H1 (cell line): ENCODE results near the gene PPP2R2C. TPM values are rescaled to one million over a fixed set of nuclear protein-coding genes. Genes with fewer than 3 reads are reported as not detected.

ENCODE experiments used
- CTCF ChIA-PET: fragments of 300-600 bp; sonication (Branson Sonifier 250); formaldehyde crosslinking; loops from one replicate; lab custom pipeline; 2021; ENCODE audit not compliant: partially characterized antibody; lab: Charles Lee
- POLR2A ChIA-PET: fragments of 300-600 bp; sonication (Branson Sonifier 250); formaldehyde crosslinking; loops from one replicate; lab custom pipeline; 2021; ENCODE audit warnings: inconsistent platforms; ENCODE audit not compliant: partially characterized antibody; lab: Charles Lee
- DNase-seq, 2 experiments: peaks; one replicate each; pipeline versions ENCODE4 v3.0.0 to v3.0.0-alpha.2; 2010 to 2022; ENCODE audit warnings: low spot score in 2 of 2, low read depth in 1 of 2, mixed read lengths in 1 of 2
- FAIRE-seq: peaks from 2 replicates; lab custom pipeline; 2011; peaks lifted over from hg19 to GRCh38; lab: Jason Lieb, UNC
- H2AFZ ChIP-seq: 2 replicates; pipeline ENCODE4 v1.8.1; 2012; ENCODE audit warnings: low read length, inconsistent platforms
- H2AK5ac ChIP-seq: 2 replicates; pipeline ENCODE4 v1.6.1; 2013; ENCODE audit warnings: low read depth, low read length
- H2BK120ac ChIP-seq: replicated peaks from 2 replicates; pipeline ENCODE3; 2013; ENCODE audit warnings: low read depth, low read length, inconsistent platforms
- H2BK12ac ChIP-seq: 2 replicates; pipeline ENCODE4 v1.6.1; 2013; ENCODE audit warnings: low read depth, low read length
- H2BK15ac ChIP-seq: 2 replicates; pipeline ENCODE4 v1.6.1; 2013; ENCODE audit warnings: low read length
- H2BK20ac ChIP-seq: 2 replicates; pipeline ENCODE4 v1.6.1; 2013; ENCODE audit warnings: low read length
- H2BK5ac ChIP-seq: 2 replicates; pipeline ENCODE4 v1.6.1; 2013; ENCODE audit warnings: low read depth, low read length
- H3K14ac ChIP-seq: 2 replicates; pipeline ENCODE4 v1.6.1; 2013; ENCODE audit warnings: inconsistent platforms; ENCODE audit not compliant: insufficient read length
- H3K18ac ChIP-seq: 2 replicates; pipeline ENCODE4 v1.6.1; 2013; ENCODE audit warnings: low read length; ENCODE audit errors: extremely low read depth
- H3K23ac ChIP-seq: 2 replicates; pipeline ENCODE4 v1.6.1; 2013; ENCODE audit warnings: inconsistent platforms; ENCODE audit not compliant: insufficient read length
- H3K23me2 ChIP-seq: 2 replicates; pipeline ENCODE4 v1.6.1; 2013; ENCODE audit warnings: low read depth, low read length
- H3K27ac ChIP-seq: 2 replicates; pipeline ENCODE4 v1.6.1; 2011; ENCODE audit warnings: low read depth, low read length, inconsistent platforms
- H3K27me3 ChIP-seq, 4 experiments: replicated peaks in 1 of 4; 1 replicate in 1 of 4; 2 replicates in 3 of 4; pipeline versions ENCODE4 v1.6.1 to v1.8.1; 2011 to 2013; ENCODE audit warnings: low read length in 3 of 4, mild to moderate bottlenecking in 3 of 4, inconsistent platforms in 2 of 4, mixed read lengths in 2 of 4, moderate library complexity in 1 of 4; ENCODE audit not compliant: control insufficient read depth in 3 of 4, insufficient read depth in 3 of 4; ENCODE audit errors: extremely low read depth in 1 of 4
- H3K36me3 ChIP-seq, 4 experiments: 2 replicates each; pipeline versions ENCODE4 v1.6.1 to v1.8.1; 2011 to 2013; ENCODE audit warnings: mild to moderate bottlenecking in 4 of 4, low read length in 3 of 4, moderate library complexity in 2 of 4, control low read depth in 1 of 4, inconsistent platforms in 1 of 4; ENCODE audit not compliant: insufficient read depth in 4 of 4, control insufficient read depth in 2 of 4
- H3K4ac ChIP-seq: replicated peaks from 2 replicates; pipeline ENCODE3; 2013; ENCODE audit warnings: low read length, low read depth, mixed read lengths, inconsistent platforms; ENCODE audit not compliant: insufficient read length
- H3K4me1 ChIP-seq, 4 experiments: replicated peaks in 1 of 4; 1 replicate in 1 of 4; 2 replicates in 3 of 4; pipeline versions ENCODE4 v1.6.1 to v1.8.1; 2011 to 2013; ENCODE audit warnings: low read length in 3 of 4, inconsistent platforms in 2 of 4, mixed read lengths in 1 of 4; ENCODE audit not compliant: insufficient read depth in 4 of 4, control insufficient read depth in 3 of 4
- H3K4me2 ChIP-seq, 2 experiments: 2 replicates each; pipeline versions ENCODE4 v1.6.1 to v1.8.1; 2011 to 2013; ENCODE audit warnings: low read depth in 2 of 2, low read length in 2 of 2, control low read depth in 1 of 2, inconsistent platforms in 1 of 2, mild to moderate bottlenecking in 1 of 2; ENCODE audit not compliant: insufficient read depth in 1 of 2
- H3K4me3 ChIP-seq, 4 experiments: fragments of 200-600, 300-600 bp in 1 of 4; sonication (generic), shearing (Covaris generic), sonication (Bioruptor Twin) in 1 of 4; 2 replicates each; pipeline versions ENCODE4 v1.5.1 to v1.8.1; 2011 to 2016; ENCODE audit warnings: low read length in 4 of 4, low read depth in 3 of 4, control low read depth in 2 of 4, inconsistent platforms in 2 of 4, mild to moderate bottlenecking in 2 of 4, mixed read lengths in 1 of 4, moderate library complexity in 1 of 4; ENCODE audit not compliant: insufficient read depth in 2 of 4; ENCODE audit errors: extremely low read depth in 1 of 4
- H3K56ac ChIP-seq: replicated peaks from 2 replicates; pipeline ENCODE3; 2013; ENCODE audit warnings: low read depth, mild to moderate bottlenecking, mixed read lengths, low read length, inconsistent platforms; ENCODE audit not compliant: insufficient read length
- H3K79me1 ChIP-seq: 2 replicates; pipeline ENCODE4 v1.6.1; 2013; ENCODE audit warnings: low read depth, low read length, control low read depth
- H3K79me2 ChIP-seq, 2 experiments: 2 replicates each; pipeline versions ENCODE4 v1.6.1 to v1.8.1; 2012 to 2013; ENCODE audit warnings: low read length in 2 of 2, mild to moderate bottlenecking in 2 of 2, inconsistent platforms in 1 of 2; ENCODE audit not compliant: insufficient read depth in 2 of 2, control insufficient read depth in 1 of 2
- H3K9ac ChIP-seq, 4 experiments: replicated peaks in 1 of 4; 1 replicate in 1 of 4; 2 replicates in 3 of 4; pipeline versions ENCODE4 v1.6.1 to v1.8.1; 2011 to 2013; ENCODE audit warnings: low read depth in 3 of 4, low read length in 3 of 4, control low read depth in 2 of 4, mild to moderate bottlenecking in 2 of 4, moderate library complexity in 2 of 4, inconsistent platforms in 1 of 4; ENCODE audit errors: extremely low read depth in 1 of 4
- H3K9me3 ChIP-seq, 2 experiments: 2 replicates each; pipeline versions ENCODE4 v1.6.1 to v1.8.1; 2012 to 2013; ENCODE audit warnings: mild to moderate bottlenecking in 2 of 2, moderate library complexity in 2 of 2, control low read depth in 1 of 2, inconsistent platforms in 1 of 2, low read depth in 1 of 2, low read length in 1 of 2, mixed read lengths in 1 of 2; ENCODE audit not compliant: insufficient read depth in 2 of 2
- H4K20me1 ChIP-seq, 2 experiments: replicated peaks in 1 of 2; 2 replicates each; pipeline versions ENCODE3 to v1.8.1; 2011 to 2013; ENCODE audit warnings: inconsistent platforms in 2 of 2, low read length in 2 of 2, mild to moderate bottlenecking in 1 of 2; ENCODE audit not compliant: insufficient read depth in 2 of 2, control insufficient read depth in 1 of 2
- H4K5ac ChIP-seq: 2 replicates; pipeline ENCODE4 v1.6.1; 2013; ENCODE audit warnings: low read length, low read depth, mixed read lengths, inconsistent platforms; ENCODE audit not compliant: insufficient read length
- H4K8ac ChIP-seq: 2 replicates; pipeline ENCODE4 v1.8.0; 2013; ENCODE audit warnings: mild to moderate bottlenecking, moderate library complexity, low read length, inconsistent platforms; ENCODE audit not compliant: insufficient read depth; ENCODE audit errors: extremely low read depth
- H4K91ac ChIP-seq: replicated peaks from 2 replicates; pipeline ENCODE3; 2013; ENCODE audit warnings: low read length, mixed read lengths, inconsistent platforms; ENCODE audit not compliant: insufficient read length
- CBX8 ChIP-seq: fragments of 300-800, 300-1000 bp; sonication (generic); IDR thresholded peaks from 2 replicates; pipeline ENCODE4 v1.7.1; 2016; ENCODE audit warnings: low read depth, low read length, borderline replicate concordance
- RFX5 ChIP-seq: IDR thresholded peaks from 2 replicates; pipeline ENCODE4 v1.6.1; 2011; ENCODE audit warnings: low read depth, low read length, improper control_type of control experiment, borderline replicate concordance
- WGBS, 2 experiments: shearing (Covaris generic) in 1 of 2; methylation state at CpG; one replicate each; pipeline versions ENCODE4 v1.1.6 to v1.1.7; 2013 to 2015; ENCODE audit warnings: low lambda C conversion rate in 2 of 2, mixed read lengths in 2 of 2, inconsistent platforms in 1 of 2, low coverage in 1 of 2, missing lambda C conversion rate in 1 of 2; ENCODE audit not compliant: insufficient replicate concordance in 2 of 2, insufficient coverage in 1 of 2, insufficient read length in 1 of 2; ENCODE audit errors: extremely low coverage in 1 of 2, missing lambda C conversion rate in 1 of 2; 5-methylcytosine and 5-hydroxymethylcytosine counted together
- polyA plus RNA-seq, 7 experiments: library from polyadenylated mRNA; depleted of rRNA in 3 of 7; stranded (reverse) in 5 of 7; unstranded in 2 of 7; fragments of >200 nt in 5 of 7; fragments of 200-250 nt in 2 of 7; gene quantifications; 1 replicate in 5 of 7; 2 replicates in 1 of 7; 4 replicates in 1 of 7; pipeline versions ENCODE4 v1.2.1 to v1.2.3, GENCODE V29; 2011 to 2013; ENCODE audit warnings: missing spikeins in 2 of 7, mixed read lengths in 2 of 7
- total RNA-seq: library from RNA; stranded (reverse); fragmentation: NEBNext Ultra II Directional; extraction: Animal tissue kit (Norgen Biotek cat#: 25700); gene quantifications from 2 replicates; pipeline ENCODE4 v1.2.1, GENCODE V29; 2021

Gene PPP2R2C
- total and polyA plus RNA-seq, 2 of the 8 experiments (the other 6 are each of a cell fraction or from before 2014, with no cell fraction given) = 6.4 TPM

GRCh38 chr4:6338951-6339817, 133.2 kb downstream of the PPP2R2C start:
- no peaks in the 10 kb centered on the region for H3K36me3 ChIP-seq
- no peak overlapping the region for H2BK20ac ChIP-seq
- H3K4me3 ChIP-seq = no peak overlapping the region
- ChIA-PET POLR2A (no interaction called here), CTCF (interaction anchor here (1.0 to 12.2 kb wide), 7 partner anchors 10 to 185 kb away, joined by 3 to 175 read pairs (median 4); no protein-coding TSS in a partner anchor)
- H4K91ac ChIP-seq = no peak overlapping the region
- H3K27me3 ChIP-seq = no peaks in the 10 kb centered on the region
- no peak overlapping the region for H2BK120ac ChIP-seq
- H4K20me1 ChIP-seq = no peaks in the 10 kb centered on the region
- H3K23ac ChIP-seq = no peak overlapping the region
- no peak overlapping the region for H2BK12ac ChIP-seq
- no peak for TF ChIP-seq RFX5
- TF ChIP-seq CBX8 = no peak
- DNase-seq (no peak), FAIRE-seq (no peak)
- no peak overlapping the region for H2BK5ac ChIP-seq
- H3K18ac ChIP-seq = no peak overlapping the region; the same call in 1 of the 2 replicates
- H3K9me3 ChIP-seq = peaks cover 4 to 7% of the 10 kb centered on the region in 2 experiments; a peak in 3 of 4 replicates
- H3K79me1 ChIP-seq = no peaks in the 10 kb centered on the region
- H2BK15ac ChIP-seq = no peak overlapping the region
- H3K23me2 ChIP-seq = no peaks in the 10 kb centered on the region
- H3K79me2 ChIP-seq = no peaks in the 10 kb centered on the region
- peaks cover 0 to 14% (median 4%) of the 10 kb centered on the region in 4 experiments; a peak in 5 of 7 replicates for H3K4me1 ChIP-seq
- H3K4me2 ChIP-seq = no peak overlapping the region
- no peak overlapping the region for H2AFZ ChIP-seq
- H3K27ac ChIP-seq = no peak overlapping the region
- peak overlapping the region; percentile 3; the same call in 1 of the 2 replicates for H4K8ac ChIP-seq
- no peak overlapping the region for H3K4ac ChIP-seq
- H4K5ac ChIP-seq = no peak overlapping the region
- no peak overlapping the region for H2AK5ac ChIP-seq
- H3K14ac ChIP-seq = no peak overlapping the region
- no peak overlapping the region for H3K56ac ChIP-seq
- WGBS, 2 experiments = 88% methylated on average over 11 of the region's 12 CpGs; no CpG with 5 or more reads in 1 of the 2 experiments
- no peak overlapping the region for H3K9ac ChIP-seq
